RWPE1 (cell line): ENCODE results near the gene DDAH2.

Experiments used
- CTCF ChIA-PET: fragments of 350-600 bp; sonication (Branson Sonifier 250); formaldehyde crosslinking; extraction: SDS; loops from one replicate; lab custom pipeline; 2021; lab: Yijun Ruan, JAX
- POLR2A ChIA-PET: fragments of 400-600 bp; formaldehyde crosslinking; extraction: SDS; loops from one replicate; lab custom pipeline; 2020; ENCODE audit warnings: antibody characterized with exemption; ENCODE audit not compliant: low non-redundant PET; lab: Yijun Ruan, JAX
- DNase-seq: peaks from one replicate; pipeline ENCODE4 v3.0.0; 2012; ENCODE audit warnings: low spot score
- H3K27ac ChIP-seq: fragments of 450-650 bp; 2 replicates; pipeline ENCODE4 v1.5.1; 2017
- TF ChIP-seq, protein P1 (sequence below): fragments of 450-650 bp; conservative IDR thresholded peaks from 2 replicates; pipeline ENCODE4 v1.5.1; 2017; ENCODE audit warnings: low read depth, mild to moderate bottlenecking

Gene DDAH2

GRCh38 chr6:31728767-31729514, at the start of gene DDAH2:
Gene DDAH2, minus strand, starts transcription at chr6:31729299. Its CDS starts 138 bp downstream, at chr6:31729161.
- no peak for DNase-seq
- ChIA-PET CTCF (interaction anchor here (0.5 to 1.4 kb wide), 11 partner anchors 11 to 135 kb away, joined by 3 to 8 read pairs (median 4); partner anchors contain the start of genes LY6G5C and LY6G6F), POLR2A (interaction anchor here (0.6 to 1.1 kb wide), 2 partner anchors 18 to 42 kb away, joined by 4 to 7 read pairs; no protein-coding TSS in a partner anchor)
- TF ChIP-seq, protein P1, sequence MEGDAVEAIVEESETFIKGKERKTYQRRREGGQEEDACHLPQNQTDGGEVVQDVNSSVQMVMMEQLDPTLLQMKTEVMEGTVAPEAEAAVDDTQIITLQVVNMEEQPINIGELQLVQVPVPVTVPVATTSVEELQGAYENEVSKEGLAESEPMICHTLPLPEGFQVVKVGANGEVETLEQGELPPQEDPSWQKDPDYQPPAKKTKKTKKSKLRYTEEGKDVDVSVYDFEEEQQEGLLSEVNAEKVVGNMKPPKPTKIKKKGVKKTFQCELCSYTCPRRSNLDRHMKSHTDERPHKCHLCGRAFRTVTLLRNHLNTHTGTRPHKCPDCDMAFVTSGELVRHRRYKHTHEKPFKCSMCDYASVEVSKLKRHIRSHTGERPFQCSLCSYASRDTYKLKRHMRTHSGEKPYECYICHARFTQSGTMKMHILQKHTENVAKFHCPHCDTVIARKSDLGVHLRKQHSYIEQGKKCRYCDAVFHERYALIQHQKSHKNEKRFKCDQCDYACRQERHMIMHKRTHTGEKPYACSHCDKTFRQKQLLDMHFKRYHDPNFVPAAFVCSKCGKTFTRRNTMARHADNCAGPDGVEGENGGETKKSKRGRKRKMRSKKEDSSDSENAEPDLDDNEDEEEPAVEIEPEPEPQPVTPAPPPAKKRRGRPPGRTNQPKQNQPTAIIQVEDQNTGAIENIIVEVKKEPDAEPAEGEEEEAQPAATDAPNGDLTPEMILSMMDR, result peak; percentile 84
- peak within 1 kb of the TSS; percentile 94 for H3K27ac ChIP-seq

GRCh38 chr6:31778193-31778592, 49.1 kb upstream of the DDAH2 start:
- H3K27ac ChIP-seq, result peak overlapping the region; percentile 89
- ChIA-PET POLR2A (no interaction called here), CTCF (interaction anchor here (0.7 to 2.0 kb wide), 2 partner anchors 8 to 40 kb away, joined by 3 to 5 read pairs; no protein-coding TSS in a partner anchor)
- no peak for DNase-seq
- TF ChIP-seq, protein P1, result no peak

DNA sequence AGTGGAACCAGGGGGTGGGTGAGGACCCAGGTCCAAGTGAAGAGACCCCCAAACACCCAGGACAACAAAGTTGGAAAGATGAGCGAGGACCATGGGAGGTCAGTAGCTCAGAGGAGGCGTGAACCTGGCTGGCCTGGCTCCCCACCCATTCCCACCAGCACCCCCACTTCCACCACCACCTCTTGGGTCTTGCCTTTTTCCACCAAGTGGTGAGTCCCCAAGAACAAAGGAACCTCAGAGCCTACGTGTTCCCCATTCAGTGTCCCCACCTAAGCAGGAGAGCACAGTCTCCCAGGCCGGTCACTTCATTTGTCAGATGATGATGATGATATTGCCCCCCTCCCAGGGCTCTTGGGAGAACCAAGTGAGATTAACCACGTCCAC, 48.6 kb upstream of the DDAH2 start:
- CTCF ChIA-PET, result interaction anchor here (0.5 to 0.7 kb wide), 2 partner anchors 13 to 36 kb away, joined by 3 read pairs; no protein-coding TSS in a partner anchor
- no peak for DNase-seq
- H3K27ac ChIP-seq, result peak overlapping the region; percentile 89
- TF ChIP-seq, protein P1, result no peak
- POLR2A ChIA-PET, result no interaction called here

DNA sequence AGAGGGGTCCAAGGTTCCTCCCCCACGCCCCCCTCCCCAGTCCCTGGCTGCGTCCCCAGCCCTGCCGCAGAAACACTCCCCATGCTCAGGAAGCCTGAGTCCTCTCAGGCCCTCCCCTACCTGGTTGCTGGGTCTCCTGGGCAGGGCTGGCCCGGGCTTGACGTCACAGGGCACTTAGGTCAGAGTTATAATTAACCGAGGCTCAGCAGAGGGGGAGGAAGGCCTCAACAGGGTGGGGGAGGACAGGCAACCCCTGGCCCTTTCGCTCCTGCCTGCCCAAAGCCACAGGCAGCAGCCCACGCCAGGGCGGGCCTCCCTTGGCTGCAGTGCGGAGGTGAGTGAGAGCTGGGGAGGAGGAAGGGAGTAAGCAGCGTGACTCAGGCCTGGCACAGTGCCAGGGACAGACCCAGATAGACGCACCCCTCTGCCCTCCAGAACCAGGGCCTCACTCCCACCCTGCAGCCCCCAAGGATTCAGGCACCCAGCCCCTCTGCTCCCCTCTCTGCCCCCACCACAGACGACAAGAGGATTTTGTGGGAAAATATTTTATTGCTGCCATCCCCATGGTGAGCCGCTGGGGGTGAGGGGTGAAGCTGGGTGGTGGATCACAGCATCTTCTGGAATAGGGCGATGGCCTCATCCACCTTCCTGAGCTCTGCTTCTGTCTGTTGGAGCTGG, 48.0 kb upstream of the DDAH2 start, which contains the start of gene VWA7:
VWA7 (minus strand) TSS at position 340 of the 678 bp plus-strand sequence. CDS start 549 bp downstream, outside the sequence.
- TF ChIP-seq, protein P1, result no peak

DNA sequence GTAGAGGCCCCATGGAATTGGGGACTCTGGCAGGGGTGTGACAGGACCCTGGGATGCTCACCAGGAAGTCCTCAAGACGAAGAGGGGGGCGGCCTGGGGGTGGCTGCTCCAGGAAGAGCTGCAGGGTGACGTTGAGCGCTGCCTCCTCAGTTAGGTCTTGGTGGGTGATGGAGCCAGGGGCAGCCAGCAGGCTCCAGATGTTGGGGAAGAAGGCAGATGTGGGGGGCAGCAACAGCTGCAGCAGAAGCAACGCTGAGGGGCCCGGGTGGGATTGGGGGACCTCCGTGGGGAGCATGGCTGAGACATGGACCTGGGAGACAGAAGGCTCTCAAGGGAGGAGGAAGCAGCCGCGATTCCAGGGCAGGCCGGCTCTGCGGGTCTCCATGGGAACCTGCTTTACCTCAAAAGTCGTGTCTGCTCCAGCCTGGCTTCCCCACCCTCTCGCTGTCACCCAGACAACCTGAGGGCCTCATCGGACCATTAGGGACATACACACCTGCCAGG, 47.4 kb upstream of the DDAH2 start:
- ChIA-PET POLR2A (no interaction called here), CTCF (no interaction called here)
- H3K27ac ChIP-seq, result peak overlapping the region; percentile 89
- TF ChIP-seq, protein P1, result no peak
- DNase-seq, result peak; percentile 27

More for the DNA sequence above, 48.0 kb upstream of the DDAH2 start, which contains the start of gene VWA7:
- POLR2A ChIA-PET, result no interaction called here
- DNase-seq, result peak; percentile 94
- CTCF ChIA-PET, result interaction anchor here (0.5 to 0.7 kb wide), 2 partner anchors 14 to 37 kb away, joined by 3 read pairs; no protein-coding TSS in a partner anchor
- H3K27ac ChIP-seq, result peak within 1 kb of the TSS; percentile 89
